Tibial artery (tissue), 4 donors: ENCODE data around the gene ACR.

ENCODE experiments used
- DNase-seq, 2 donors: peaks; one replicate each; pipeline ENCODE4 v3.0.0-alpha.2; 2019
- H3K27ac ChIP-seq, 2 donors: fragments of 200-600 bp; sonication (generic) in 1 of 2; 1 replicate in 1 of 2; 2 replicates in 1 of 2; pipeline ENCODE4 v1.5.1; 2018 to 2019; ENCODE audit warnings: mild to moderate bottlenecking in 1 of 2
- H3K27me3 ChIP-seq, 2 donors: fragments of 200-600 bp; sonication (generic) in 1 of 2; one replicate each; pipeline versions ENCODE4 v1.5.1 to v1.6.0; 2016 to 2019
- H3K36me3 ChIP-seq, 3 donors: fragments of 200-600 bp; sonication (generic) in 2 of 3; one replicate each; pipeline ENCODE4 v1.5.1; 2016 to 2019; ENCODE audit warnings: mild to moderate bottlenecking in 2 of 3
- H3K4me1 ChIP-seq, 4 donors: fragments of 200-600 bp; sonication (generic) in 2 of 4; 1 replicate in 3 of 4; 2 replicates in 1 of 4; pipeline ENCODE4 v1.5.1; 2016 to 2019
- H3K4me3 ChIP-seq, 2 donors: fragments of 200-600 bp; sonication (generic) in 1 of 2; 1 replicate in 1 of 2; 2 replicates in 1 of 2; pipeline ENCODE4 v1.5.1; 2018 to 2019; ENCODE audit warnings: mild to moderate bottlenecking in 2 of 2
- H3K9me3 ChIP-seq, 3 donors: fragments of 200-600 bp; sonication (generic) in 1 of 3; one replicate each; pipeline ENCODE4 v1.5.1; 2016 to 2019
- intact Hi-C: fragments of 100-400 bp; cut with DNase I; formaldehyde crosslinking; loops from one replicate; pipeline ENCODE4 v1.15.0; 2023; ENCODE audit warnings: low total_unique reads
- TF ChIP-seq, protein P1 (sequence below), 2 experiments: fragments of 200-600 bp in 1 of 2; fragments of 450-650 bp in 1 of 2; IDR thresholded peaks; one replicate each; pipeline ENCODE4 v1.5.1; 2017 to 2019; ENCODE audit warnings: antibody characterized with exemption in 2 of 2, mild to moderate bottlenecking in 1 of 2, moderate library complexity in 1 of 2

ACR gene

DNA sequence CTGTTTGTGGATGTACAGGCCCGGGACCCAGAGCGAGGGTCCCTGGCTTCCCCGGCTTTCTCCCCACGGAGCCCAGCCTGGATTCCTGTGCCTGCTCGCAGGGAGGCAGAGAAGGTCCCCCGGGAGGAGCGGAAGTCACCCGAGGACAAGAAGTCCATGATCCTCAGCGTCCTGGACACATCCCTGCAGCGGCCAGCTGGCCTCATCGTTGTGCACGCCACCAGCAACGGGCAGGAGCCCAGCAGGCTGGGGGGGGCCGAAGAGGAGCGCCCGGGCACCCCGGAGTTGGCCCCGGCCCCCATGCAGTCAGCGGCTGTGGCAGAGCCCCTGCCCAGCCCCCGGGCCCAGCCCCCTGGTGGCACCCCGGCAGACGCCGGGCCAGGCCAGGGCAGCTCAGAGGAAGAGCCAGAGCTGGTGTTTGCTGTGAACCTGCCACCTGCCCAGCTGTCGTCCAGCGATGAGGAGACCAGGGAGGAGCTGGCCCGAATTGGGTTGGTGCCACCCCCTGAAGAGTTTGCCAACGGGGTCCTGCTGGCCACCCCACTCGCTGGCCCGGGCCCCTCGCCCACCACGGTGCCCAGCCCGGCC lies 16.7 kb upstream of the ACR start:
- no peak for DNase-seq
- intact Hi-C loops = no loop called here
- Histone ChIP-seq H3K4me1 (peaks cover 0 to 15% (median 0%) of the 10 kb centered on the region in 4 donors), H3K4me3 (no peak overlapping the region), H3K27ac (no peak overlapping the region), H3K36me3 (no peaks in the 10 kb centered on the region), H3K9me3 (no peaks in the 10 kb centered on the region), H3K27me3 (peaks cover 0 to 48% of the 10 kb centered on the region in 2 donors)
- TF ChIP-seq, protein P1, sequence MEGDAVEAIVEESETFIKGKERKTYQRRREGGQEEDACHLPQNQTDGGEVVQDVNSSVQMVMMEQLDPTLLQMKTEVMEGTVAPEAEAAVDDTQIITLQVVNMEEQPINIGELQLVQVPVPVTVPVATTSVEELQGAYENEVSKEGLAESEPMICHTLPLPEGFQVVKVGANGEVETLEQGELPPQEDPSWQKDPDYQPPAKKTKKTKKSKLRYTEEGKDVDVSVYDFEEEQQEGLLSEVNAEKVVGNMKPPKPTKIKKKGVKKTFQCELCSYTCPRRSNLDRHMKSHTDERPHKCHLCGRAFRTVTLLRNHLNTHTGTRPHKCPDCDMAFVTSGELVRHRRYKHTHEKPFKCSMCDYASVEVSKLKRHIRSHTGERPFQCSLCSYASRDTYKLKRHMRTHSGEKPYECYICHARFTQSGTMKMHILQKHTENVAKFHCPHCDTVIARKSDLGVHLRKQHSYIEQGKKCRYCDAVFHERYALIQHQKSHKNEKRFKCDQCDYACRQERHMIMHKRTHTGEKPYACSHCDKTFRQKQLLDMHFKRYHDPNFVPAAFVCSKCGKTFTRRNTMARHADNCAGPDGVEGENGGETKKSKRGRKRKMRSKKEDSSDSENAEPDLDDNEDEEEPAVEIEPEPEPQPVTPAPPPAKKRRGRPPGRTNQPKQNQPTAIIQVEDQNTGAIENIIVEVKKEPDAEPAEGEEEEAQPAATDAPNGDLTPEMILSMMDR (IDR thresholded peaks at IDR 0.05) = no peak

DNA sequence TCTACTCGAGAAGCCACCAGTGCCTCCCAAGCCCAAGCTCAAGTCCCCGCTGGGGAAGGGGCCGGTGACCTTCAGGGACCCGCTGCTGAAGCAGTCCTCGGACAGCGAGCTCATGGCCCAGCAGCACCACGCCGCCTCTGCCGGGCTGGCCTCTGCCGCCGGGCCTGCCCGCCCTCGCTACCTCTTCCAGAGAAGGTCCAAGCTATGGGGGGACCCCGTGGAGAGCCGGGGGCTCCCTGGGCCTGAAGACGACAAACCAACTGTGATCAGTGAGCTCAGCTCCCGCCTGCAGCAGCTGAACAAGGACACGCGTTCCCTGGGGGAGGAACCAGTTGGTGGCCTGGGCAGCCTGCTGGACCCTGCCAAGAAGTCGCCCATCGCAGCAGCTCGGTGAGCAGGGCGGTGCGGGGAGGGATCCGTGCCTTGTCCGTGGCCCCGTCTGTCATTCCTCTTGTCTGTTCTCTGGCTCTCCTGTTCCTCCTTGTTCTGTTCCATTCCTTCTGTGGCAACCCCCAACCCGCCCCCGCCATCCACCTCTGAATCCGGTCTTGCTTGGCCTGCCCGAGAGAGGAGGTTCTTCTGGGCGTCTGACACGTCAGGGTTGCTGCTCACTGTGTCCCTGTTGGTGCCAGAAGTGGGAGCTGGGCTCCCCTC lies 15.8 kb upstream of the ACR start:
- Histone ChIP-seq H3K4me1 (peaks cover 0 to 15% (median 0%) of the 10 kb centered on the region in 4 donors), H3K36me3 (no peaks in the 10 kb centered on the region), H3K27ac (no peak overlapping the region), H3K27me3 (peaks cover 0 to 48% of the 10 kb centered on the region in 2 donors), H3K9me3 (no peaks in the 10 kb centered on the region), H3K4me3 (no peak overlapping the region)
- intact Hi-C loops = no loop called here
- no peak for DNase-seq
- TF ChIP-seq, protein P1 (IDR thresholded peaks at IDR 0.05) = no peak

DNA sequence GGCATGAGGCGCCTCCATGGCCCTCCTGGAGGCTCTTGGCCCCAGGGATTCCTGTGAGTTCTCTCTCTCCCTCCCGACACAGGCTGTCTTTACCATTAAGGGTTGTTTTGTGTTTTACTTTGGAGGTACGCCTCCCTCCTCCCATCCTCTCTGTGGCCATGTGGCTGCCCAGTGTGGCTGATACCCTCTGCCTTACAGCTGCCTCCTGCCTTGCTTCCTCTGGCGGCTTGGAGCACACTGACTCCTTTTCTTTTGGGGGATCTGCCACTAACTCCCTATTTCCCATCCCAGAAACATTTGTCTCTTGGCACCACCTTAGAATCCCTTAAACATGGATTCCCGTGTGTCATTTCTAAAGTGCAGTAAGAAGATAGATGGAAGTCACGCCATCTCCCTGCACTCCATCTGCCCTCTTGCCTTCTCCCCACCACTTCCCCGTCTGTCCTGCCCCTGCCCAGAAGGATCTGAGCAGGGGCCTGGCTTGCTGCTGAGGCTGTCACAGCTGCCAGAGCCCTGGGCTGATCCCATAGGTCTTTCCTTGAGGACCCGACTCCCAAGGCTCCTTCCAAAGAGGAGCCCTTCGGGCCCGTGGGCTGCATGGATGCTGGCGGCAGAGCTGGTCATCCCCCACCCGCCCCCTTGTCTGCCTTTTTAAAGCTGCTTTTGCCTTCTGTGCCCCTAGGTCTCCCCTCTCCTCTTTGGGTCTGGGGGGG lies 15.1 kb upstream of the ACR start:
- Histone ChIP-seq H3K4me3 (no peak overlapping the region), H3K27ac (no peak overlapping the region), H3K9me3 (no peaks in the 10 kb centered on the region), H3K4me1 (peaks cover 0 to 15% (median 0%) of the 10 kb centered on the region in 4 donors), H3K27me3 (peaks cover 0 to 47% of the 10 kb centered on the region in 2 donors), H3K36me3 (no peaks in the 10 kb centered on the region)
- intact Hi-C loops = no loop called here
- DNase-seq = no peak
- TF ChIP-seq, protein P1 (IDR thresholded peaks at IDR 0.05) = no peak

DNA sequence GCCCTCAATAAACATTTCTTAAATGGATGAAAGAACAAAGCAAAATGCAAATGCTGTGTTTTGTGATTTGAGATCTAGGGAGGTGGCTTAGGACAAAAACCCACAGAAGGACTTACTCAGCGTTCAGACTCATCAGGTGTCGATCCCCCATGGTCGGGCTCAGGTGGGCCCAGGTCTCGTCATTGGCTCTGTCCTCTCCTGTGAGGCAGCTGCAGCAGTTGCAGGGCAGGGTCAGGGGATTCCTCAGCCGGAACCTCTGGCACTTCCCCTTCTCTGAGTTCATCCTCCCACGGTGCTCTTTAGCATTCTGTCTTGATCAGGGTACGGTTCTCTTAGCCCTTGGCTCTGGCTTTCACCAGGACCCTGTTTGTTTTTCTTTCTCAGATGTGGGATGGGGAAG lies 14.0 kb upstream of the ACR start:
- intact Hi-C loops = no loop called here
- DNase-seq = no peak
- H3K27me3 ChIP-seq = peaks cover 0 to 46% of the 10 kb centered on the region in 2 donors
- peaks cover 0 to 15% (median 0%) of the 10 kb centered on the region in 4 donors for H3K4me1 ChIP-seq
- no peak overlapping the region for H3K4me3 ChIP-seq
- H3K36me3 ChIP-seq = no peaks in the 10 kb centered on the region
- no peak overlapping the region for H3K27ac ChIP-seq
- no peaks in the 10 kb centered on the region for H3K9me3 ChIP-seq
- TF ChIP-seq, protein P1 (IDR thresholded peaks at IDR 0.05) = no peak

DNA sequence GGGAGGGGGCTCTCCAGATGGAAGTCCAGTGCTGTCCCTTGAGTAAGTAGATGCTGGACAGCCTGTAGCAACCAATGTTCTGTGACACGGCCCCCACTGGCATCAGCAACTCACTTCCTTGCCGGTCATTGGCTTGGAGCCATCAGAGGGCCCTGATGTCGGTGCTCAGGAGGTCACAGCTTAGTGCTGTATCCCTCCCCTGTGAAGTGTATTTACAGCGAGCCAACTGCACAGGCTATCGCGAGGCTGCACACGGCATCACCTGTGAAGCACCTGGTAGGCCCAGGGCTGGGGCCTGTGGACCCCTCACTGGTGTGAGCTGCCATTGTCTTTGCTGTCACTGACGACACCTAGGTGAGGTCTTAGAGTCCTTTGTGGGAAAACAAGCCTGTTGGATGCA lies 13.4 kb upstream of the ACR start:
- intact Hi-C loops = no loop called here
- DNase-seq = no peak
- peaks cover 0 to 46% of the 10 kb centered on the region in 2 donors for H3K27me3 ChIP-seq
- no peak overlapping the region for H3K27ac ChIP-seq
- no peaks in the 10 kb centered on the region for H3K9me3 ChIP-seq
- no peaks in the 10 kb centered on the region for H3K36me3 ChIP-seq
- H3K4me3 ChIP-seq = no peak overlapping the region
- peaks cover 0 to 15% (median 0%) of the 10 kb centered on the region in 4 donors for H3K4me1 ChIP-seq
- TF ChIP-seq, protein P1 (IDR thresholded peaks at IDR 0.05) = no peak
